Measurements from ENCODE around the gene GPRC5D. TPM values are rescaled to one million over a fixed set of nuclear protein-coding genes. Genes with fewer than 3 reads are reported as not detected.

Gene GPRC5D
- total and polyA plus RNA-seq, 7 donors, result not detected

DNA sequence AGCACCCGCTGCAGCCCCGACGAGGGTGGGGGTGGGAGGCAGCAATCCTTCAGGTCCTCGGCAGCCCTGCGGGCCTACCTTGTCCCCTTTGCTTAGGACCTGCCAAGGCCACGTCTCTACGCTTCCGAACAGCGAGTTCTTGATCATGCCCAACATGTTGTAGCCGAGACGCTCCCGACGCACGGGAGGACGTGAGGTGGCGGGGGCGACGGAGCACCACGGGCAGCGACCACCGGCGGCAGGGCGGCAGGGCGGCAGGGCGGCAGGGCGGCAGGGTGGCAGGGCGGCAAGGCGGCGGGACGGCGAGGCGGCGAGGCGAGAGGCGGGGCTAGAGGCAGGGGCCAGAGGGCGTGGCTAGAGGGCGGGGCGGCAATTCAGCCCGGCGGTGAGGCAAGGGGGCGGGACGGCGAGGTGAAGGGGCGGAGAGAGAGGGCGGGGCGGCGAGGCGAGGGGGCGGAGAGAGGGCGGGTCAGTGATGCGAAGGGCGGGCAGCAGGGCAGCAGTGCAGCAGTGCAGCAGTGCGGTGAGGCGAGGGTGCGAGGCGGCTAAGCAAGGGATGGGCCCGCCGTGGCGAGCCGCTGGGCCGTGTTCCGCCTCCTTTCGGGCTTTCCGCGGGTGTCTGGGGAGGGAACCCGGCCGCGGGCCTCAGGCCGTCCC lies 48.1 kb upstream of the GPRC5D start, which contains the start of gene HEBP1:
Gene HEBP1, minus strand, starts transcription at position 307 of the 657 bp plus-strand sequence. Its CDS starts 151 bp downstream, at position 156.
- Histone ChIP-seq H3K4me1 (peaks cover 15% of the 10 kb centered on the region), H3K36me3 (ENCODE audit: insufficient read depth in 1 of 2, low read depth in 1 of 2) (no peaks in the 10 kb centered on the region), H3K9me3 (no peaks in the 10 kb centered on the region), H3K4me3 (peak within 1 kb of the TSS; percentile 92), H3K27me3 (ENCODE audit: insufficient read depth in 3 of 3, low read length in 2 of 3) (no peaks in the 10 kb centered on the region), H3K27ac (peak within 1 kb of the TSS; percentile 86)
- intact Hi-C loops (cut with DNase I), result loop anchor here (5.0 kb wide), 3 partner anchors 42 to 207 kb away; partner anchors contain the start of gene FAM234B (in 2 of the 2)
- 0 to 1% (median 1%) methylated on average over 41 to 69 of the region's 69 CpGs for WGBS, 3 donors
- TF ChIP-seq, protein P1, sequence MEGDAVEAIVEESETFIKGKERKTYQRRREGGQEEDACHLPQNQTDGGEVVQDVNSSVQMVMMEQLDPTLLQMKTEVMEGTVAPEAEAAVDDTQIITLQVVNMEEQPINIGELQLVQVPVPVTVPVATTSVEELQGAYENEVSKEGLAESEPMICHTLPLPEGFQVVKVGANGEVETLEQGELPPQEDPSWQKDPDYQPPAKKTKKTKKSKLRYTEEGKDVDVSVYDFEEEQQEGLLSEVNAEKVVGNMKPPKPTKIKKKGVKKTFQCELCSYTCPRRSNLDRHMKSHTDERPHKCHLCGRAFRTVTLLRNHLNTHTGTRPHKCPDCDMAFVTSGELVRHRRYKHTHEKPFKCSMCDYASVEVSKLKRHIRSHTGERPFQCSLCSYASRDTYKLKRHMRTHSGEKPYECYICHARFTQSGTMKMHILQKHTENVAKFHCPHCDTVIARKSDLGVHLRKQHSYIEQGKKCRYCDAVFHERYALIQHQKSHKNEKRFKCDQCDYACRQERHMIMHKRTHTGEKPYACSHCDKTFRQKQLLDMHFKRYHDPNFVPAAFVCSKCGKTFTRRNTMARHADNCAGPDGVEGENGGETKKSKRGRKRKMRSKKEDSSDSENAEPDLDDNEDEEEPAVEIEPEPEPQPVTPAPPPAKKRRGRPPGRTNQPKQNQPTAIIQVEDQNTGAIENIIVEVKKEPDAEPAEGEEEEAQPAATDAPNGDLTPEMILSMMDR (IDR thresholded peaks at IDR 0.05), result no peak
- ATAC-seq (peak; percentile 98 to 99 (median 98)), DNase-seq (peak; percentile 95 to 98)

GRCh38 chr12:12999271-12999958 lies 47.4 kb upstream of the GPRC5D start:
- intact Hi-C loops (cut with DNase I), result no loop called here
- Histone ChIP-seq H3K27me3 (ENCODE audit: insufficient read depth in 3 of 3, low read length in 2 of 3) (no peaks in the 10 kb centered on the region), H3K36me3 (ENCODE audit: insufficient read depth in 1 of 2, low read depth in 1 of 2) (no peaks in the 10 kb centered on the region), H3K9me3 (no peaks in the 10 kb centered on the region), H3K4me3 (peak overlapping the region; percentile 92), H3K4me1 (peaks cover 15% of the 10 kb centered on the region), H3K27ac (peak overlapping the region; percentile 73)
- TF ChIP-seq, protein P1 (IDR thresholded peaks at IDR 0.05), result no peak
- DNase-seq (no peak), ATAC-seq (peak in 1 of 4 donors; percentile 10)
- WGBS, 3 donors, result 15 to 26% (median 18%) methylated on average over 22 of the region's 22 CpGs

- intact Hi-C loops (cut with DNase I), result no loop called here
- TF ChIP-seq, protein P1 (IDR thresholded peaks at IDR 0.05), result no peak
- Histone ChIP-seq H3K4me1 (peaks cover 15% of the 10 kb centered on the region), H3K27me3 (ENCODE audit: insufficient read depth in 3 of 3, low read length in 2 of 3) (no peaks in the 10 kb centered on the region), H3K36me3 (ENCODE audit: insufficient read depth in 1 of 2, low read depth in 1 of 2) (peaks cover 0 to 4% of the 10 kb centered on the region in 2 donors), H3K9me3 (no peaks in the 10 kb centered on the region), H3K4me3 (no peak overlapping the region), H3K27ac (no peak overlapping the region)
- 83 to 88% (median 87%) methylated on average over 4 of the region's 4 CpGs for WGBS, 3 donors
- no peak for DNase-seq
- ATAC-seq, result no peak
Measured at GRCh38 chr12:12998248-12998647, 46.3 kb upstream of the GPRC5D start.

DNA sequence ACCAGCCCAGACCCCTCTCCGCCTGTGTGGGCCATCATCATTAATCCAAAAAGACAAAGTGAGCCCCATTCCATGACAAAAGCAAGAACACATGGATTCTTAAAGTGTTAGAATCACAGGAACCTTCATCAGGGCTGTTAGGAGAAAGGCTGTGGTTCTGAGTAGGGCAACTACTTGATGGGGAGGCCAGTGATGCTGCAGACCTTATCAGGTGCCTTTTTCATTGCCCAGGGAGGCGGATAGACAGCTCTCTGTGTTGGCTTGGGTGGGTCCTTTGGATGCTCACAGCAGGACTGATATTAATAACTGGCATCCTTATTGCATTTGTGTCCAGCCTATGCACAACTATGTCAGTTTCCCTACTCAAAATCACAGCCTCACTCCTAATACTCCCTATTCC lies 45.8 kb upstream of the GPRC5D start:
- H3K4me3 ChIP-seq, result no peak overlapping the region
- 47 to 97% (median 84%) methylated on average over 2 of the region's 2 CpGs for WGBS, 3 donors
- intact Hi-C loops (cut with DNase I), result no loop called here

More for the DNA sequence above, 45.8 kb upstream of the GPRC5D start:
- H3K27ac ChIP-seq, result no peak overlapping the region
- no peak for ATAC-seq
- no peaks in the 10 kb centered on the region for H3K9me3 ChIP-seq
- TF ChIP-seq, protein P1 (IDR thresholded peaks at IDR 0.05), result no peak
- H3K4me1 ChIP-seq, result peaks cover 15% of the 10 kb centered on the region
- no peaks in the 10 kb centered on the region for H3K27me3 ChIP-seq (ENCODE audit: insufficient read depth in 3 of 3, low read length in 2 of 3)
- H3K36me3 ChIP-seq (ENCODE audit: insufficient read depth in 1 of 2, low read depth in 1 of 2), result peaks cover 0 to 4% of the 10 kb centered on the region in 2 donors
- DNase-seq, result no peak

Measured in psoas muscle (tissue), 8 donors.